Measurements from ENCODE around the gene RFX8.

Gene RFX8

DNA sequence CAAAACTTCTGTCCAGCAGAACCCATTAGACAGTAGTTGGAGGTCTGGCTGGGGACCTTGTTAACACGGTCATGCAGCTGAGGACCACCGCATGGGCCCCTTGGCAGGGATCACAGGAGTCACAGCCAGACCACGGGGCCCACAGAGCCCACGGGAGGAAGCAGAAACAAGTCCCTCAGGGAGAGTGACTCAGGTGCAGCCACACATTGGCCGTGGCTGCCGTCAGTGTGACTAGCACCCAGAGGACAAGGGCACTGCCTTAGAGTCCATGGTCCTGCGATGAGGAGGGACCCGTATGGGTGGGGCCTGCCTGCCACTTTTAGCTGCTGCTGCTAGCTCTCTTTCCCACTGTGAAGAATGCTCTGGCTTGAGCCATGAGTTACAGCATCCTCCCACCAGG lies 5.9 kb upstream of the RFX8 start:
- no peak for TF ChIP-seq CTCF (conservative IDR thresholded peaks at IDR 0.05; ENCODE audit: low read length)
- TF ChIP-seq EZH2phosphoT487 (IDR thresholded peaks at IDR 0.05; ENCODE audit: borderline replicate concordance) = no peak
- Histone ChIP-seq H3K27me3 (ENCODE audit: insufficient read depth, low read length, poor library complexity, severe bottlenecking) (no peaks in the 10 kb centered on the region), H2AFZ (ENCODE audit: low read length) (no peak overlapping the region), H3K36me3 (ENCODE audit: insufficient read depth, low read length) (no peaks in the 10 kb centered on the region), H3K9me2 (replicated peaks; ENCODE audit: low read depth, low read length) (no peaks in the 10 kb centered on the region), H3K4me3 (ENCODE audit: low read length, poor library complexity, severe bottlenecking) (no peak overlapping the region), H3K4me1 (ENCODE audit: insufficient read depth, low read length, poor library complexity, severe bottlenecking) (peaks cover 54% of the 10 kb centered on the region), H4K20me1 (ENCODE audit: insufficient read depth, low read length, poor library complexity, severe bottlenecking) (no peaks in the 10 kb centered on the region), H3K9ac (ENCODE audit: low read depth, low read length, poor library complexity, severe bottlenecking) (peak overlapping the region; percentile 50), H3K79me2 (ENCODE audit: insufficient read depth, low read length) (0 out of 2 replicates have a peak, but pooled peaks cover 9% of the 10 kb centered on the region), H3K4me2 (ENCODE audit: low read depth, low read length, poor library complexity, severe bottlenecking) (peak overlapping the region; percentile 67), H3K9me3 (ENCODE audit: insufficient read depth, low read depth, low read length) (no peaks in the 10 kb centered on the region), H3F3A (ENCODE audit: low read depth) (peaks cover 3% of the 10 kb centered on the region)

GRCh38 chr2:101479810-101480209 lies 4.9 kb upstream of the RFX8 start:
- peak overlapping the region; percentile 50 for H3K9ac ChIP-seq (ENCODE audit: low read depth, low read length, poor library complexity, severe bottlenecking)
- H3K9me2 ChIP-seq (replicated peaks; ENCODE audit: low read depth, low read length) = no peaks in the 10 kb centered on the region
- TF ChIP-seq EZH2phosphoT487 (IDR thresholded peaks at IDR 0.05; ENCODE audit: borderline replicate concordance) (no peak), CTCF (conservative IDR thresholded peaks at IDR 0.05; ENCODE audit: low read length) (no peak)
- no peaks in the 10 kb centered on the region for H3K27me3 ChIP-seq (ENCODE audit: insufficient read depth, low read length, poor library complexity, severe bottlenecking)
- no peaks in the 10 kb centered on the region for H3K9me3 ChIP-seq (ENCODE audit: insufficient read depth, low read depth, low read length)
- H3K4me1 ChIP-seq (ENCODE audit: insufficient read depth, low read length, poor library complexity, severe bottlenecking) = peaks cover 61% of the 10 kb centered on the region
- H3F3A ChIP-seq (ENCODE audit: low read depth) = peaks cover 9% of the 10 kb centered on the region
- peak overlapping the region; percentile 18; the same call in 1 of the 2 replicates for H2AFZ ChIP-seq (ENCODE audit: low read length)
- H3K4me3 ChIP-seq (ENCODE audit: low read length, poor library complexity, severe bottlenecking) = peak overlapping the region; percentile 51
- peak overlapping the region; percentile 67 for H3K4me2 ChIP-seq (ENCODE audit: low read depth, low read length, poor library complexity, severe bottlenecking)
- no peaks in the 10 kb centered on the region for H3K36me3 ChIP-seq (ENCODE audit: insufficient read depth, low read length)
- H4K20me1 ChIP-seq (ENCODE audit: insufficient read depth, low read length, poor library complexity, severe bottlenecking) = no peaks in the 10 kb centered on the region
- H3K79me2 ChIP-seq (ENCODE audit: insufficient read depth, low read length) = 0 out of 2 replicates have a peak, but pooled peaks cover 9% of the 10 kb centered on the region

GRCh38 chr2:101479328-101479727 lies 4.4 kb upstream of the RFX8 start:
- no peaks in the 10 kb centered on the region for H3K36me3 ChIP-seq (ENCODE audit: insufficient read depth, low read length)
- H3F3A ChIP-seq (ENCODE audit: low read depth) = peaks cover 13% of the 10 kb centered on the region
- 0 out of 2 replicates have a peak, but pooled peaks cover 9% of the 10 kb centered on the region for H3K79me2 ChIP-seq (ENCODE audit: insufficient read depth, low read length)
- no peaks in the 10 kb centered on the region for H3K9me2 ChIP-seq (replicated peaks; ENCODE audit: low read depth, low read length)
- no peak for TF ChIP-seq CTCF (conservative IDR thresholded peaks at IDR 0.05; ENCODE audit: low read length)
- peaks cover 61% of the 10 kb centered on the region for H3K4me1 ChIP-seq (ENCODE audit: insufficient read depth, low read length, poor library complexity, severe bottlenecking)
- peak overlapping the region; percentile 67 for H3K4me2 ChIP-seq (ENCODE audit: low read depth, low read length, poor library complexity, severe bottlenecking)
- H3K27me3 ChIP-seq (ENCODE audit: insufficient read depth, low read length, poor library complexity, severe bottlenecking) = no peaks in the 10 kb centered on the region
- H3K4me3 ChIP-seq (ENCODE audit: low read length, poor library complexity, severe bottlenecking) = peak overlapping the region; percentile 51
- peak overlapping the region; percentile 50 for H3K9ac ChIP-seq (ENCODE audit: low read depth, low read length, poor library complexity, severe bottlenecking)
- H2AFZ ChIP-seq (ENCODE audit: low read length) = 0 out of 2 replicates have a peak overlapping the region, but pooled peaks have one; percentile 18
- no peaks in the 10 kb centered on the region for H3K9me3 ChIP-seq (ENCODE audit: insufficient read depth, low read depth, low read length)
- no peaks in the 10 kb centered on the region for H4K20me1 ChIP-seq (ENCODE audit: insufficient read depth, low read length, poor library complexity, severe bottlenecking)
